SK-MEL-5 (cell line): Measurements from ENCODE around the gene USP1. TPM values are rescaled to one million over a fixed set of nuclear protein-coding genes. Genes with fewer than 3 reads are reported as not detected.

Source experiments
- DNase-seq: peaks from one replicate; pipeline ENCODE4 v3.0.0-alpha.2; 2016; ENCODE audit warnings: low read depth, low spot score
- in situ Hi-C: cut with HindIII; loops from 2 replicates; pipeline ENCODE4 v1.10.0; 2016; ENCODE audit warnings: low sequenced_read_pairs, high pct_unique_total_duplicates, low pct_unique_long_range_greater_than_20kb
- polyA plus RNA-seq, 2 experiments: library from polyadenylated mRNA; depleted of rRNA; stranded (reverse); fragments of >200 nt; gene quantifications; 2 replicates each; pipeline ENCODE4 v1.2.3, GENCODE V29; 2015
- total RNA-seq: library from RNA; depleted of rRNA; stranded (reverse); fragments of >200 nt; shearing (Covaris generic); gene quantifications from 2 replicates; pipeline ENCODE4 v1.2.3, GENCODE V29; 2014; rRNA removed

USP1 gene
- 30.4 and 31.2 TPM in 2 replicates for total RNA-seq
- 16.9 and 23.3 TPM in 2 replicates for polyA plus RNA-seq (2015; cell fraction: cytosol; rRNA removed)
- polyA plus RNA-seq (2015; cell fraction: nucleus; rRNA removed), result 10.4 and 11.6 TPM in 2 replicates

- DNase-seq, result peak; percentile 99
- in situ Hi-C loops, result no loop called here
These were observed at the start of gene USP1 for GRCh38 chr1:62436466-62437272. USP1 (plus strand) TSS chr1:62437049; CDS start chr1:62439868, 2,819 bp downstream.

GRCh38 chr1:62389531-62389930, 47.3 kb upstream of the USP1 start:
- in situ Hi-C loops, result no loop called here
- DNase-seq, result no peak

- DNase-seq, result no peak
- in situ Hi-C loops, result no loop called here
These were observed 46.8 kb upstream of the USP1 start for GRCh38 chr1:62390071-62390470.

- DNase-seq, result peak; percentile 63
- in situ Hi-C loops, result no loop called here
These were observed 45.4 kb upstream of the USP1 start for GRCh38 chr1:62391369-62391971.

GRCh38 chr1:62392951-62393350, 43.9 kb upstream of the USP1 start:
- in situ Hi-C loops, result no loop called here
- DNase-seq, result no peak

- in situ Hi-C loops, result no loop called here
- no peak for DNase-seq
These were observed 42.2 kb upstream of the USP1 start for GRCh38 chr1:62394646-62395045.

GRCh38 chr1:62395291-62395690, 41.6 kb upstream of the USP1 start:
- DNase-seq, result peak; percentile 59
- in situ Hi-C loops, result no loop called here

GRCh38 chr1:62396871-62397270, 40.0 kb upstream of the USP1 start:
- DNase-seq, result no peak
- in situ Hi-C loops, result no loop called here

- in situ Hi-C loops, result no loop called here
- DNase-seq, result no peak
These were observed 39.5 kb upstream of the USP1 start for GRCh38 chr1:62397301-62397700.

- in situ Hi-C loops, result no loop called here
- DNase-seq, result no peak
These were observed 38.5 kb upstream of the USP1 start for GRCh38 chr1:62398377-62398776.

GRCh38 chr1:62401034-62401760, 35.7 kb upstream of the USP1 start:
- peak; percentile 16 for DNase-seq
- in situ Hi-C loops, result no loop called here

GRCh38 chr1:62405247-62405646, 31.6 kb upstream of the USP1 start:
- DNase-seq, result no peak
- in situ Hi-C loops, result no loop called here

GRCh38 chr1:62406576-62406975, 30.3 kb upstream of the USP1 start:
- DNase-seq, result no peak
- in situ Hi-C loops, result no loop called here

GRCh38 chr1:62407398-62408009, 29.3 kb upstream of the USP1 start:
- in situ Hi-C loops, result no loop called here

GRCh38 chr1:62415687-62416086, 21.2 kb upstream of the USP1 start:
- in situ Hi-C loops, result no loop called here
- no peak for DNase-seq

More at GRCh38 chr1:62407398-62408009, 29.3 kb upstream of the USP1 start:
- peak; percentile 71 for DNase-seq

GRCh38 chr1:62417351-62417999, 19.4 kb upstream of the USP1 start:
- in situ Hi-C loops, result no loop called here
- no peak for DNase-seq

GRCh38 chr1:62420214-62420613, 16.6 kb upstream of the USP1 start:
- in situ Hi-C loops, result no loop called here

More at GRCh38 chr1:62420214-62420613, 16.6 kb upstream of the USP1 start:
- no peak for DNase-seq
